SH-SY5Y (cell line): Measurements from ENCODE around the gene PHACTR3.

ENCODE experiments used
- GATA2 ChIP-seq: IDR thresholded peaks from 2 replicates; pipeline ENCODE4 v1.6.1; 2011; ENCODE audit warnings: mild to moderate bottlenecking, low read depth, low read length
- GATA3 ChIP-seq: IDR thresholded peaks from 2 replicates; pipeline ENCODE4 v1.6.1; 2011; ENCODE audit warnings: low read depth, mild to moderate bottlenecking, low read length, moderate library complexity

DNA sequence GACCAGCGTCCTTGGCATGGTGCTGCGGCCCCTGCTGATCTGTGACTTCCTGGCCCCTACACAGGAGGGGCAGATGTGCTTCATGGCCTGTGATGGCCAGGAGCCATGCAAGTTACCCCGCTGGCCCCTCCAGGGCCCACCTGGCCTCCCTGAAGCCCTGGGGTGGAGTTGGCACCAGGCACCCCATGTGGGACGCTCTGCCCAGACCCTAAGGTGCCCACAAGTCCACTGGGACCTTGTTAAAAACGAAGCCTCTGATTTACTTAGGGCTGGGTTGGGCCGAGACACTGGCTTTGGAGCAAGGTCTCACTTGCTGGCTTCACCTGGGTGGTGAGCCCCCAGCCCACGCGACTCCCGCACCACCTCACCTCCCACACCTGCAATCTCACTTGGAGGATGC is 139.0 kb downstream of the PHACTR3 start:
- TF ChIP-seq GATA3, result no peak
- no peak for TF ChIP-seq GATA2
